Activated CD8-positive, alpha-beta memory T cell treated with anti-CD3 and anti-CD28 coated beads, Interleukin-2, amount 50 U/mL, for 24 hours (primary cell): ENCODE results near the gene C1orf159.
"Not testable (repeated sequence)": the region's sequence is repeated elsewhere in the genome, so short reads cannot be mapped to it uniquely, and the experiment has no call there.

Source experiments
- DNase-seq: peaks from one replicate; pipeline ENCODE4 v3.0.0-alpha.2; 2020; ENCODE audit errors: extremely low read depth

The C1orf159 gene

GRCh38 chr1:1081311-1082238 lies 34.3 kb downstream of the C1orf159 start:
- no peak for DNase-seq

- no peak for DNase-seq
Measured at GRCh38 chr1:1080951-1081310, 35.0 kb downstream of the C1orf159 start.

GRCh38 chr1:1080122-1080757 lies 35.6 kb downstream of the C1orf159 start:
- DNase-seq, result no peak

GRCh38 chr1:1079408-1080121 lies 36.3 kb downstream of the C1orf159 start:
- DNase-seq, result no peak

- DNase-seq, result not testable (repeated sequence)
Measured at GRCh38 chr1:1077396-1077795, 38.5 kb downstream of the C1orf159 start.

GRCh38 chr1:1075148-1075935 lies 40.5 kb downstream of the C1orf159 start:
- DNase-seq, result no peak

GRCh38 chr1:1074631-1075147 lies 41.2 kb downstream of the C1orf159 start:
- no peak for DNase-seq

- DNase-seq, result no peak
Measured at GRCh38 chr1:1073743-1074587, 41.9 kb downstream of the C1orf159 start, which contains the start of gene RNF223. Gene RNF223 (minus strand): TSS chr1:1074306. CDS start chr1:1072566, 1,740 bp downstream.

- DNase-seq, result no peak
Measured at GRCh38 chr1:1072849-1073742, 42.8 kb downstream of the C1orf159 start.

GRCh38 chr1:1072299-1072848 lies 43.5 kb downstream of the C1orf159 start:
- no peak for DNase-seq

GRCh38 chr1:1071486-1072298 lies 44.2 kb downstream of the C1orf159 start:
- DNase-seq, result no peak

- DNase-seq, result no peak
Measured at GRCh38 chr1:1069711-1070676, 45.9 kb downstream of the C1orf159 start.

- DNase-seq, result peak; percentile 52
Measured at GRCh38 chr1:1069056-1069710, 46.7 kb downstream of the C1orf159 start.

- no peak for DNase-seq
Measured at GRCh38 chr1:1068517-1069055, 47.3 kb downstream of the C1orf159 start.

GRCh38 chr1:1067860-1068516 lies 47.9 kb downstream of the C1orf159 start:
- DNase-seq, result no peak
